ENCODE measurements around the gene ANGPT4.

DNA sequence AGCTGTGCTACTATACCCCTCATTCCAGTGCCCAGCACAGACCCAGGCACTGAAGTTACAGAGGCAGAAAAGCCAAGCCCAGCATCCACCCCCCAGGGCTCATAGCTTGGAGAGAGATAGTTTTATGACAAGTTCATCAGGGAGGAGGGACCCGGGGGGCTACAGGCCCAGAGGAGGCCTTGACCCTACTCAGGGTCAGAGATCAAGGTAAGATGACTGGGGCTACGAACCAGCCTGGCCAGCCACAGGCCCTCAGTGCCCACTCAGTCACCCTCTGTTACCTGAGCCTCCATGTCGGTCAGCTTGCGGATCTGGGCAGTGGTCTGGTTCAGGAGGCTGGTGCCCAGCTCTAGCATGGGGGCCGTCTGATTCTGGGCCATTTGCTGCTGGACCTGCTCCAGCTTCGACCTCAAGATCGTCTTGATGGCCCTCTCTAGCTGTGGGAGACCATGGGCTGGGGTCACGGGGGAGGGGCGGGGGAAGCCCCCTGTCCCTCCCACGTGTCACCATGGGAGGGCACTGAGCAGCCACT, 26.1 kb downstream of the ANGPT4 start:
- TF ChIP-seq POLR2A (IDR thresholded peaks at IDR 0.05) = no peak
- TF ChIP-seq, protein P1, sequence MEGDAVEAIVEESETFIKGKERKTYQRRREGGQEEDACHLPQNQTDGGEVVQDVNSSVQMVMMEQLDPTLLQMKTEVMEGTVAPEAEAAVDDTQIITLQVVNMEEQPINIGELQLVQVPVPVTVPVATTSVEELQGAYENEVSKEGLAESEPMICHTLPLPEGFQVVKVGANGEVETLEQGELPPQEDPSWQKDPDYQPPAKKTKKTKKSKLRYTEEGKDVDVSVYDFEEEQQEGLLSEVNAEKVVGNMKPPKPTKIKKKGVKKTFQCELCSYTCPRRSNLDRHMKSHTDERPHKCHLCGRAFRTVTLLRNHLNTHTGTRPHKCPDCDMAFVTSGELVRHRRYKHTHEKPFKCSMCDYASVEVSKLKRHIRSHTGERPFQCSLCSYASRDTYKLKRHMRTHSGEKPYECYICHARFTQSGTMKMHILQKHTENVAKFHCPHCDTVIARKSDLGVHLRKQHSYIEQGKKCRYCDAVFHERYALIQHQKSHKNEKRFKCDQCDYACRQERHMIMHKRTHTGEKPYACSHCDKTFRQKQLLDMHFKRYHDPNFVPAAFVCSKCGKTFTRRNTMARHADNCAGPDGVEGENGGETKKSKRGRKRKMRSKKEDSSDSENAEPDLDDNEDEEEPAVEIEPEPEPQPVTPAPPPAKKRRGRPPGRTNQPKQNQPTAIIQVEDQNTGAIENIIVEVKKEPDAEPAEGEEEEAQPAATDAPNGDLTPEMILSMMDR (IDR thresholded peaks at IDR 0.05 in 8 of 11, conservative IDR thresholded peaks at IDR 0.05 in 3 of 11) = no peak
- TF ChIP-seq POLR2AphosphoS5 (IDR thresholded peaks at IDR 0.05) = no peak

Measured in spleen (tissue), 7 donors.